Neural cell (in vitro differentiated cells): ENCODE data around the gene IMPDH2.

Experiments used
- CTCF ChIP-seq: fragments of 450-650 bp; IDR thresholded peaks from 2 replicates; pipeline ENCODE4 v1.5.1; 2014; ENCODE audit warnings: antibody characterized with exemption, mild to moderate bottlenecking, moderate library complexity; ENCODE audit not compliant: poor library complexity, severe bottlenecking
- EP300 ChIP-seq: fragments of 450-650 bp; conservative IDR thresholded peaks from 2 replicates; pipeline ENCODE4 v1.6.1; 2014; ENCODE audit warnings: antibody characterized with exemption, mild to moderate bottlenecking, moderate library complexity; ENCODE audit not compliant: poor library complexity, severe bottlenecking
- EZH2 ChIP-seq: fragments of 200-600, 300-800 bp; shearing (Covaris generic), sonication (generic); IDR thresholded peaks from 2 replicates; pipeline ENCODE4 v1.6.1; 2014; ENCODE audit warnings: antibody characterized with exemption, low read length, borderline replicate concordance, mild to moderate bottlenecking; ENCODE audit not compliant: insufficient read depth, poor library complexity, severe bottlenecking
- REST ChIP-seq: IDR thresholded peaks from 2 replicates; pipeline ENCODE4 v1.6.1; 2012; ENCODE audit warnings: borderline replicate concordance

GRCh38 chr3:49058011-49058410 is 28.8 kb upstream of the IMPDH2 start:
- TF ChIP-seq CTCF: no peak
- no peak for TF ChIP-seq REST
- no peak for TF ChIP-seq EP300
- no peak for TF ChIP-seq EZH2
